Keratinocyte (primary cell): ENCODE data around the gene SEMA3A.

Experiments
- CTCF ChIP-seq, 3 experiments: IDR thresholded peaks in 1 of 3; conservative IDR thresholded peaks in 1 of 3; optimal IDR thresholded peaks in 1 of 3; 2 replicates in 2 of 3; 3 replicates in 1 of 3; pipeline versions ENCODE3 to v1.5.1; 2011; ENCODE audit warnings: low read length in 3 of 3, mild to moderate bottlenecking in 3 of 3, moderate library complexity in 2 of 3, control low read depth in 1 of 3, inconsistent platforms in 1 of 3; ENCODE audit not compliant: insufficient read depth in 2 of 3; ENCODE audit errors: extremely low read depth in 1 of 3
- EZH2 ChIP-seq: IDR thresholded peaks from one replicate; pipeline ENCODE4 v1.6.1; 2012; ENCODE audit warnings: inconsistent platforms, mild to moderate bottlenecking, low read length, moderate library complexity

GRCh38 chr7:84060000-84060399 is 134.6 kb downstream of the SEMA3A start:
- TF ChIP-seq EZH2, result no peak
- no peak for TF ChIP-seq CTCF (optimal IDR thresholded peaks at IDR 0.05 in 1 of 3, IDR thresholded peaks at IDR 0.05 in 1 of 3, conservative IDR thresholded peaks at IDR 0.05 in 1 of 3; ENCODE audit: extremely low read depth in 1 of 3, insufficient read depth in 2 of 3, low read length in 3 of 3)
